HG03097 (cell line): ENCODE results near the gene GPRC5B.

Experiments
- ATAC-seq: cut with Tn5 transposase; IDR thresholded peaks from one replicate; pipeline ENCODE4 v1.9.1; 2021; ENCODE audit not compliant: unreplicated experiment, low FRiP score

The GPRC5B gene

GRCh38 chr16:19884611-19885450 lies at the start of gene GPRC5B:
Gene GPRC5B, minus strand, starts transcription at chr16:19884848. Its CDS starts 12,003 bp downstream, at chr16:19872845.
- no peak for ATAC-seq

GRCh38 chr16:19933740-19934139 lies 49.1 kb upstream of the GPRC5B start:
- no peak for ATAC-seq

GRCh38 chr16:19929062-19929511 lies 44.4 kb upstream of the GPRC5B start:
- no peak for ATAC-seq

- no peak for ATAC-seq
Observed at GRCh38 chr16:19928432-19928831, 43.8 kb upstream of the GPRC5B start.

GRCh38 chr16:19926449-19927390 lies 42.1 kb upstream of the GPRC5B start:
- ATAC-seq, result no peak

GRCh38 chr16:19923396-19923795 lies 38.7 kb upstream of the GPRC5B start:
- ATAC-seq, result no peak

- no peak for ATAC-seq
Observed at GRCh38 chr16:19919142-19919541, 34.5 kb upstream of the GPRC5B start.

- no peak for ATAC-seq
Observed at GRCh38 chr16:19916064-19916463, 31.4 kb upstream of the GPRC5B start.

- no peak for ATAC-seq
Observed at GRCh38 chr16:19914877-19915276, 30.2 kb upstream of the GPRC5B start.

GRCh38 chr16:19913340-19913645 lies 28.6 kb upstream of the GPRC5B start:
- ATAC-seq, result no peak

- ATAC-seq, result no peak
Observed at GRCh38 chr16:19912455-19913339, 28.0 kb upstream of the GPRC5B start.

- no peak for ATAC-seq
Observed at GRCh38 chr16:19911747-19912454, 27.3 kb upstream of the GPRC5B start.

- ATAC-seq, result no peak
Observed at GRCh38 chr16:19911204-19911603, 26.6 kb upstream of the GPRC5B start.

GRCh38 chr16:19909750-19910322 lies 25.2 kb upstream of the GPRC5B start:
- no peak for ATAC-seq

- no peak for ATAC-seq
Observed at GRCh38 chr16:19908921-19909320, 24.3 kb upstream of the GPRC5B start.

GRCh38 chr16:19907161-19907992 lies 22.7 kb upstream of the GPRC5B start:
- ATAC-seq, result no peak

- ATAC-seq, result no peak
Observed at GRCh38 chr16:19901164-19901563, 16.5 kb upstream of the GPRC5B start.

GRCh38 chr16:19899605-19899955 lies 14.9 kb upstream of the GPRC5B start:
- no peak for ATAC-seq
